CD4-positive, alpha-beta T cell treated with Interleukin-6 for 4 hours (primary cell): ENCODE results near the gene RHOJ.
"Not testable (repeated sequence)": the region's sequence is repeated elsewhere in the genome, so short reads cannot be mapped to it uniquely, and the experiment has no call there.

ENCODE experiments used
- DNase-seq: peaks from one replicate; pipeline ENCODE4 v3.0.0-alpha.2; 2020; ENCODE audit warnings: mixed read lengths

The RHOJ gene

GRCh38 chr14:63301891-63302534 is 97.8 kb downstream of the RHOJ start:
- no peak for DNase-seq

- DNase-seq: not testable (repeated sequence)
These were observed 100.2 kb downstream of the RHOJ start for GRCh38 chr14:63304429-63304828.

- DNase-seq: peak; percentile 6
These were observed 104.6 kb downstream of the RHOJ start for GRCh38 chr14:63308723-63309317.

GRCh38 chr14:63318835-63319234 is 114.6 kb downstream of the RHOJ start, which contains the start of gene GPHB5:
Gene GPHB5, minus strand, starts transcription at chr14:63318935. Its CDS starts 1,086 bp downstream, at chr14:63317849.
- DNase-seq: no peak

GRCh38 chr14:63322472-63322871 is 118.2 kb downstream of the RHOJ start:
- no peak for DNase-seq

GRCh38 chr14:63322897-63323573 is 118.8 kb downstream of the RHOJ start:
- DNase-seq: no peak

GRCh38 chr14:63326840-63327239 is 122.6 kb downstream of the RHOJ start:
- DNase-seq: no peak

GRCh38 chr14:63328787-63329737 is 124.8 kb downstream of the RHOJ start:
- no peak for DNase-seq

GRCh38 chr14:63342371-63342770 is 138.1 kb downstream of the RHOJ start:
- no peak for DNase-seq
